GM12891 (cell line): ENCODE data around the gene NPSR1.

Source experiments
- POLR2A ChIP-seq: IDR thresholded peaks from 2 replicates; pipeline ENCODE4 v1.6.1; 2011; ENCODE audit warnings: low read depth, low read length, control low read depth
- POLR2AphosphoS5 ChIP-seq: IDR thresholded peaks from 2 replicates; pipeline ENCODE4 v1.6.1; 2011; ENCODE audit warnings: low read depth, low read length, control low read depth
- SPI1 ChIP-seq: IDR thresholded peaks from 2 replicates; pipeline ENCODE4 v1.6.1; 2011; ENCODE audit warnings: low read depth, low read length, control low read depth
- TAF1 ChIP-seq: IDR thresholded peaks from 2 replicates; pipeline ENCODE4 v1.6.1; 2011; ENCODE audit warnings: low read depth, low read length, control low read depth

GRCh38 chr7:34673066-34673465, 15.0 kb downstream of the NPSR1 start:
- TF ChIP-seq POLR2A (no peak), POLR2AphosphoS5 (no peak), TAF1 (no peak), SPI1 (no peak)
